ENCODE data around the gene COQ8A. TPM values are rescaled to one million over a fixed set of nuclear protein-coding genes. Genes with fewer than 3 reads are reported as not detected.
A peak's percentile ranks its signal among the peaks of the same experiment; 100 is the strongest.

The COQ8A gene
- total RNA-seq, 4 donors from 2014 or later = 22.8 to 41.7 (median 27.7) TPM

DNA sequence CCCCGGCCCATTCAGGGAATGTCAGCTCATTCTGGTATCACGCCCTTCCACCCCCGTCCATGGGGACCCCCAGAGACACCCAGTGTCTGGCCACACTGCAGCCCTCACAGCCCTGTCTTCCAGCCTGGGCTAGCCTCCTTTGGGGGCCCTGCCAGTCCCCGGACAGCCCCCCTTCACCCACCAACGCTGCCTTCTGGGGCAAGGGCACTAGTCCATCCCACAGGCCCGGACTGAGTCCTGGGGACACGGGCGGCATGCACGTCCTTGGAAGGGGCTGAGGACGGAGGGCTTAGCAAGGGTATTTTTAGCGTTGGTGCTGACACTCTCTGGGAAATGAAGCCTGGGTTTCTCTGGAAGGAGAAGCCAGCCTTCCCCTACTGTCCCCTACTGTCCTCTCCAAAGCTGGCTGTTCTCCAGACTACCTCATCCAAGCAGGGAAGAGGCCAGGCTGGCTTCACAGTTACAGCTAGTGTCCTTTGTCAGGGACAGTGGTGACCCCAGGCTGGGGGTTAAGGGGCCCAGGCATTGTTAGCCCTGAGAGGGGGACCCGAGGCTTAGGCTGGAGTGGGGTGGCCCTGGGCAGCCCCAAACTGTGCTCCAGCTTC, 39.5 kb downstream of the COQ8A start:
- no peak overlapping the region for H3K4me3 ChIP-seq
- peaks cover 4 to 9% of the 10 kb centered on the region in 2 donors for H3K4me1 ChIP-seq
- no peaks in the 10 kb centered on the region for H3K36me3 ChIP-seq
- DNase-seq = no peak
- H3K27me3 ChIP-seq = no peaks in the 10 kb centered on the region
- H3K9me3 ChIP-seq = no peaks in the 10 kb centered on the region
- intact Hi-C loops (cut with DNase I; ENCODE audit: low total_unique reads) = loop anchor here (5.0 kb wide), 1 partner anchor 107 kb away; the partner anchor contains the start of gene PSEN2
- peak overlapping the region in 1 of 2 donors; percentile 9 for H3K27ac ChIP-seq
- TF ChIP-seq, protein P1, sequence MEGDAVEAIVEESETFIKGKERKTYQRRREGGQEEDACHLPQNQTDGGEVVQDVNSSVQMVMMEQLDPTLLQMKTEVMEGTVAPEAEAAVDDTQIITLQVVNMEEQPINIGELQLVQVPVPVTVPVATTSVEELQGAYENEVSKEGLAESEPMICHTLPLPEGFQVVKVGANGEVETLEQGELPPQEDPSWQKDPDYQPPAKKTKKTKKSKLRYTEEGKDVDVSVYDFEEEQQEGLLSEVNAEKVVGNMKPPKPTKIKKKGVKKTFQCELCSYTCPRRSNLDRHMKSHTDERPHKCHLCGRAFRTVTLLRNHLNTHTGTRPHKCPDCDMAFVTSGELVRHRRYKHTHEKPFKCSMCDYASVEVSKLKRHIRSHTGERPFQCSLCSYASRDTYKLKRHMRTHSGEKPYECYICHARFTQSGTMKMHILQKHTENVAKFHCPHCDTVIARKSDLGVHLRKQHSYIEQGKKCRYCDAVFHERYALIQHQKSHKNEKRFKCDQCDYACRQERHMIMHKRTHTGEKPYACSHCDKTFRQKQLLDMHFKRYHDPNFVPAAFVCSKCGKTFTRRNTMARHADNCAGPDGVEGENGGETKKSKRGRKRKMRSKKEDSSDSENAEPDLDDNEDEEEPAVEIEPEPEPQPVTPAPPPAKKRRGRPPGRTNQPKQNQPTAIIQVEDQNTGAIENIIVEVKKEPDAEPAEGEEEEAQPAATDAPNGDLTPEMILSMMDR (IDR thresholded peaks at IDR 0.05) = no peak
- no peak for TF ChIP-seq POLR2A (IDR thresholded peaks at IDR 0.05)

DNA sequence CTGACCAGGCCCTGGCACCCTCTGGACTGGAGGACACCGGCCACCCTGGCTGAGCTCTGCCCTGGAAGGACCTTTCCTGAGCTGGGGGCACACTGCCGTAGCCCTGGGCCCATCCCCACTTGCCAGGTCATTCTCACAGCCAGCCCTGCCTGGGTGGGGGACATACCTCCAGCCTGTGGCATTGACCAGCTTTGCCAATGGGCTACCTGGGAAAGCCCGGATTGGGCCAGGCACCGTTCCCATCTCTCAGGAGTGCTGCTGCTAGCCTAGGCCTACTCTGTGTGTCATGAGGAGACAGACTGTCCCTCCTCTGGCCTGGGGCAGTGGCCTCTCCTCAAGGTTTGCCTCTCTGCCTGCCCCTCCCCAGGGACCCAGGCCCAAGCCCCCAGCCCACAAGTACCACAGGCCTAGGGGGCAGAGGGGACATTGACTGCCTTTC, 40.0 kb downstream of the COQ8A start:
- no peaks in the 10 kb centered on the region for H3K27me3 ChIP-seq
- no peak for DNase-seq
- no peaks in the 10 kb centered on the region for H3K36me3 ChIP-seq
- peaks cover 0 to 4% of the 10 kb centered on the region in 2 donors for H3K4me1 ChIP-seq
- H3K4me3 ChIP-seq = no peak overlapping the region
- H3K27ac ChIP-seq = peak overlapping the region in 1 of 2 donors; percentile 9
- H3K9me3 ChIP-seq = no peaks in the 10 kb centered on the region
- TF ChIP-seq, protein P1 (IDR thresholded peaks at IDR 0.05) = no peak
- no peak for TF ChIP-seq POLR2A (IDR thresholded peaks at IDR 0.05)
- intact Hi-C loops (cut with DNase I; ENCODE audit: low total_unique reads) = no loop called here

DNA sequence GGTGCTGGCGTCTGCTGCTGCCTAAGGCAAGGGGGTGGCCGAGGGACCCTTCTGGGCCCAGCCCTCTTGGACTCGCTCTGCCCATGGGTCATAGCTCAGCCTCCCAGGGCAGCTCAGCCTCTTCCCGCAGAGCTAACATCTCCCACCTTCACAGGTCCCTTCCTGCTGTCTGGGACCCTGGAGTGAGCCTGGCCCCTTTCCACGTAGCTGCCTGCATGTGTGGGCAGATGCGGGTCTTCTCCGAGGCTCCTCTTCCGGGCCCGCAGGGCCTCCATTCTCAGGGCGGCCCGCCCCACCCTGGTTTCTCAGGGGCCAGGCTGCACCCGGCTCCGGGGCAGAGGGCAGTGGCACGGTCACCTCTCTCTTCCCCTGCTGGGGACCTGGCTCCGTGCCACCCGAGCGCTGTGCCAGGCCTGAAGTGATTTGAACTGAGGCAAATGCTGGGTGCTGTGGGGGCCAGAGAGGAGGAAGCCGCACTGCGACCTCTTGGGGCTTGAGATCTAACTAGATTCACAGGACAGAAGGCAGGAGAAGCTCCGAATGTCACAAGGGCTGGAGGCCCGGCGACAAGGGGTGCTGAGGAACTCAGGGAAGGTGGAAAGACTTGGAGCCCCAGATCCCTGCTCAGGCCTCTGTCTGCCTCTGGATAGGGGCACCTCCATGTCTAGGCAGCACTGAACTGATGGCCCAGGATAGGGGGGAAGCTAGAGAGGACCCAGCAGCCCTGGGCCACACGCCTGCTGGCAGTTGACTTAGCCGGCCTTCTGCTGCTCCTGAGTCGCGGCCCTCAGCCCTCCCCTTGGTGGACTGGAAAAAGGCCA, 40.7 kb downstream of the COQ8A start:
- intact Hi-C loops (cut with DNase I; ENCODE audit: low total_unique reads) = no loop called here
- Histone ChIP-seq H3K27me3 (no peaks in the 10 kb centered on the region), H3K9me3 (no peaks in the 10 kb centered on the region), H3K4me1 (no peaks in the 10 kb centered on the region), H3K4me3 (no peak overlapping the region), H3K36me3 (no peaks in the 10 kb centered on the region), H3K27ac (peak overlapping the region in 1 of 2 donors; percentile 9)
- no peak for TF ChIP-seq POLR2A (IDR thresholded peaks at IDR 0.05)
- TF ChIP-seq, protein P1 (IDR thresholded peaks at IDR 0.05) = no peak
- no peak for DNase-seq

DNA sequence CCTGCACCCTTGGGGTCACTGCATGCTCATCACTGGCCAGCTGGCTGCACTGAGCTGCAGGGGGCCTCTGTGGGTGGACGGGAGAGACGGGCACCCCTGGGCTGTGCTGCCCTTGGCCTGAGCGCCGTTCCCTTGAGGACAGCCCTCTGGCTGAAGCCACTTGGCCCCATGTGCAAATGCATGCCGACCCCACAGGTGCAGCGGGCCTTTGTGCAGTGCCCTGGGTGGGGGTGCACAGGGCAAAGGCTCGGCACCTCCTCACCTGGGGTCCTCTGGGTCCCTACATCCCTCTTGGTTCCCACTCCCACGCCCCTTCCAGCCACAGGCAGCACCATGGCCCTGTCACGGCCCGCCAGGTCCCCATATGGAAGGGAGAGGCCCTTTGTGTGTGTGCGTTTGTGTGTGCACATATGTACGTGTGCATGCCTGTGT, 41.3 kb downstream of the COQ8A start:
- intact Hi-C loops (cut with DNase I; ENCODE audit: low total_unique reads) = no loop called here
- Histone ChIP-seq H3K4me1 (no peaks in the 10 kb centered on the region), H3K36me3 (no peaks in the 10 kb centered on the region), H3K9me3 (no peaks in the 10 kb centered on the region), H3K27me3 (no peaks in the 10 kb centered on the region), H3K27ac (no peak overlapping the region), H3K4me3 (no peak overlapping the region)
- no peak for TF ChIP-seq POLR2A (IDR thresholded peaks at IDR 0.05)
- TF ChIP-seq, protein P1 (IDR thresholded peaks at IDR 0.05) = no peak
- DNase-seq = no peak

DNA sequence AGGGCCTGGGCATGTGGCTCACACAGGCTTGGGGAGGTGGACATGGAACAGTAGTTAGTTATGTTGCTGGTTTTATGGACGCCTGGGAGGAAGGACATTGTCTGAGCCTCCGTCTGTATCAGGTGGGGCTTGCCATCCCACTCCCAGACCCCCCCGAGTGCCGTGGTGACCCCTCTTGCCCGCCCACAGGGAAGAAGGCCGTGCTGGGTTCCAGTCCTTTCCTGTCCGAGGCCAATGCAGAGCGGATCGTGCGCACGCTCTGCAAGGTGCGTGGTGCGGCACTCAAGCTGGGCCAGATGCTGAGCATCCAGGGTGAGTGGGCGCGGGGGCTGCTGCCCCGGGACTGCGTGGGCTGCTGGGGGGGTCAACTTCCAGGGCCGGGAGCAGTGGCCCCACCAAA, 41.7 kb downstream of the COQ8A start:
- no peaks in the 10 kb centered on the region for H3K27me3 ChIP-seq
- no peaks in the 10 kb centered on the region for H3K4me1 ChIP-seq
- H3K9me3 ChIP-seq = no peaks in the 10 kb centered on the region
- DNase-seq = no peak
- H3K4me3 ChIP-seq = no peak overlapping the region
- intact Hi-C loops (cut with DNase I; ENCODE audit: low total_unique reads) = no loop called here
- no peak overlapping the region for H3K27ac ChIP-seq
- TF ChIP-seq, protein P1 (IDR thresholded peaks at IDR 0.05) = no peak
- no peak for TF ChIP-seq POLR2A (IDR thresholded peaks at IDR 0.05)
- no peaks in the 10 kb centered on the region for H3K36me3 ChIP-seq
